C4-2B (cell line): Measurements from ENCODE around the gene BBIP1.

Experiments
- CTCF ChIP-seq: fragments of 450-650 bp; conservative IDR thresholded peaks from 2 replicates; pipeline ENCODE4 v1.5.1; 2017; ENCODE audit warnings: mild to moderate bottlenecking
- ZFX ChIP-seq: fragments of 450-650 bp; IDR thresholded peaks from 2 replicates; pipeline ENCODE4 v1.6.1; 2017

DNA sequence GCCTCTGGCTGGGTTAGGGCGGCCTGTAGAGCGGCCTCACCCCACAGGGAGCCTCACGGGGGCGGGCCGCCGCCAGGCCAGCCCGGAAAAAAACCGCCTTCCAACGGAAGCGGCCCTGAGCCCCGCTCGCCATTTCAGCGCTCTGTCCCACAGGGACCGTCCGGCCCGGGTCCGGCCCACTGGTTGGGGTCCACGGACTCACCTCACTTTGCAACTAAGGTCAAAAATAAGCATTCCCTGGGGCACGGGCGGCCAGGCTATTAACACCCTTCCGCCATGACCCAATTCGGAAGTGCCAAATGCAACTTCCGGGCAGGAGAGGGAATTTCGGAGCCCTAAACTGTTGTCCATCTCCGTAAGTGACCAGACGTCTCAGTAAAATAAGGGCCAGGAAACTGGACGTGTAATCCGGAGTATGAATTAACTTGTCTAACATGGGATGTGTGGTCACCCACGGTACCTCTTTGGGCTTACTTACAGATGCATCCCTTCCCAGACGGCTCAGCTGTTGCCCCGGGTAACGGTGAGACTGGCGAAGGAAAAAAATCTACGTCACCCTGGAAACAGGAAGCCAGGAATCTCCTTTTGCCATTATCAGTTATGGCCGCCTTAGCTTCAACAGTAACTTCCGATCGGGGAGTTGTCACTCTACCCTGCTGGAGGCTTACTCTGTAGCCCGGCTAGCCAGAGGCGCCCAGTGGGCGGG, at the start of gene BBIP1:
- TF ChIP-seq CTCF (no peak; the same call in 1 of the 2 replicates), ZFX (peak; percentile 58; the same call in 1 of the 2 replicates)
